ENCODE measurements around the gene RIBC2.
"Not testable (repeated sequence)": the region's sequence is repeated elsewhere in the genome, so short reads cannot be mapped to it uniquely, and the experiment has no call there.

DNA sequence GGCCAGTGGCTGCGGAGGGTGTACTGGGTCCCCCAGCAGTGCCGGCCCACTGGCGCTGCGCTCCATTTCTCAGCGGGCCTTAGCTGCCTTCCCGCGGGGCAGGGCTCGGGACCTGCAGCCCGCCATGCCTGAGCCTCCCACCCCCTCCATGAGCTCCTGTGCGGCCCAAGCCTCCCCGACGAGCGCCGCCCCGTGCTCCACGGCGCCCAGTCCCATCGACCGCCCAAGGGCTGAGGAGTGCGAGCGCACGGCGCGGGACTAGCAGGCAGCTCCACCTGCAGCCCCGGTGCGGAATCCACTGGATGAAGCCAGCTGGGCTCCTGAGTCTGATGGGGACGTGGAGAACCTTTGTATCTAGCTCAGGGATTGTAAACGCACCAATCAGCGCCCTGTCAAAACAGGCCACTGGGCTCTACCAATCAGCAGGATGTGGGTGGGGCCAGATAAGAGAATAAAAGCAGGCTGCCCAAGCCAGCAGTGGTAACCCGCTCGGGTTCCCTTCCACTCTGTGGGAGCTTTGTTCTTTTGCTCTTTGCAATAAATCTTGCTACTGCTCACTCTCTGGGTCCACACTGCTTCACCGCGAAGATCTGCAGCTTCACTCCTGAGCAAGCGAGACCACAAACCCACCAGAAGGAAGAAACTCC, 23.5 kb downstream of the RIBC2 start:
- TF ChIP-seq TAF1 (CRISPR knock-in tag; IDR thresholded peaks at IDR 0.05); TAF15 (IDR thresholded peaks at IDR 0.05; ENCODE audit: low read depth, low read length, poor library complexity, severe bottlenecking); POLR2AphosphoS2 (IDR thresholded peaks at IDR 0.05; ENCODE audit: low read depth, low read length); U2AF1 (optimal IDR thresholded peaks at IDR 0.05; ENCODE audit: low read depth, low read length); EZH2 (conservative IDR thresholded peaks at IDR 0.05; ENCODE audit: low read depth, low read length); NBN (conservative IDR thresholded peaks at IDR 0.05); MTA3 (CRISPR knock-in tag; IDR thresholded peaks at IDR 0.05); DPF2 (CRISPR knock-in tag; IDR thresholded peaks at IDR 0.05; ENCODE audit: borderline replicate concordance, low read depth): not testable (repeated sequence)
- TF ChIP-seq, protein P1, sequence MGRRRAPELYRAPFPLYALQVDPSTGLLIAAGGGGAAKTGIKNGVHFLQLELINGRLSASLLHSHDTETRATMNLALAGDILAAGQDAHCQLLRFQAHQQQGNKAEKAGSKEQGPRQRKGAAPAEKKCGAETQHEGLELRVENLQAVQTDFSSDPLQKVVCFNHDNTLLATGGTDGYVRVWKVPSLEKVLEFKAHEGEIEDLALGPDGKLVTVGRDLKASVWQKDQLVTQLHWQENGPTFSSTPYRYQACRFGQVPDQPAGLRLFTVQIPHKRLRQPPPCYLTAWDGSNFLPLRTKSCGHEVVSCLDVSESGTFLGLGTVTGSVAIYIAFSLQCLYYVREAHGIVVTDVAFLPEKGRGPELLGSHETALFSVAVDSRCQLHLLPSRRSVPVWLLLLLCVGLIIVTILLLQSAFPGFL (CRISPR knock-in tag; IDR thresholded peaks at IDR 0.05): not testable (repeated sequence)

All from HepG2 (cell line).